Measurements from ENCODE around the gene KRT3. TPM values are rescaled to one million over a fixed set of nuclear protein-coding genes. Genes with fewer than 3 reads are reported as not detected.

KRT3 gene
- polyA plus RNA-seq, 3 donors: not detected

Other genes starting within 250 kb of the KRT3 start
- not detected for gene KRT71, start 243.0 kb downstream of the KRT3 start, polyA plus RNA-seq (ENCODE audit: insufficient read length in 3 of 3)
- gene KRT74, start 222.3 kb downstream of the KRT3 start, polyA plus RNA-seq (ENCODE audit: insufficient read length in 3 of 3): not detected
- under 1 TPM in 1 of 3 donors, not detected in 2; 0.04 TPM for gene KRT72, start 194.7 kb downstream of the KRT3 start, polyA plus RNA-seq (ENCODE audit: insufficient read length in 3 of 3)
- gene KRT73, start 177.6 kb downstream of the KRT3 start, polyA plus RNA-seq (ENCODE audit: insufficient read length in 3 of 3): not detected
- gene KRT2, start 143.9 kb downstream of the KRT3 start, polyA plus RNA-seq (ENCODE audit: insufficient read length in 3 of 3): not detected
- gene KRT1, start 115.7 kb downstream of the KRT3 start, polyA plus RNA-seq (ENCODE audit: insufficient read length in 3 of 3): under 1 TPM; 0.12 to 0.24 (median 0.16) TPM
- gene KRT77, start 92.6 kb downstream of the KRT3 start, polyA plus RNA-seq (ENCODE audit: insufficient read length in 3 of 3): not detected
- not detected for gene KRT76, start 18.8 kb downstream of the KRT3 start, polyA plus RNA-seq (ENCODE audit: insufficient read length in 3 of 3)
- under 1 TPM; 0.40 to 0.65 (median 0.51) TPM for gene KRT4, start 18.0 kb upstream of the KRT3 start, polyA plus RNA-seq (ENCODE audit: insufficient read length in 3 of 3)
- gene KRT79, start 38.2 kb upstream of the KRT3 start, polyA plus RNA-seq (ENCODE audit: insufficient read length in 3 of 3): not detected
- not detected for gene KRT78, start 52.9 kb upstream of the KRT3 start, polyA plus RNA-seq (ENCODE audit: insufficient read length in 3 of 3)
- 100 to 1,000 TPM; 234 to 269 (median 243) TPM for gene KRT8, start 109.0 kb upstream of the KRT3 start, polyA plus RNA-seq (ENCODE audit: insufficient read length in 3 of 3)
- 100 to 1,000 TPM; 180 to 199 (median 187) TPM for gene KRT18, start 153.0 kb upstream of the KRT3 start, polyA plus RNA-seq (ENCODE audit: insufficient read length in 3 of 3)
- 100 to 1,000 TPM; 463 to 529 (median 471) TPM for gene EIF4B, start 210.3 kb upstream of the KRT3 start, polyA plus RNA-seq (ENCODE audit: insufficient read length in 3 of 3)

Measured in renal pelvis (tissue), 3 donors.